ENCODE measurements around the gene CR1.
"Not testable (repeated sequence)": the region's sequence is repeated elsewhere in the genome, so short reads cannot be mapped to it uniquely, and the experiment has no call there.

The CR1 gene

GRCh38 chr1:207525239-207525638, 29.3 kb downstream of the CR1 start:
- not testable (repeated sequence) for H3K4me3 Mint-ChIP-seq; H3K27me3 Mint-ChIP-seq; H3K27ac Mint-ChIP-seq; H3K36me3 Mint-ChIP-seq; H3K9me3 Mint-ChIP-seq (ENCODE audit: low read depth); H3K4me1 Mint-ChIP-seq (ENCODE audit: low read depth)

- not testable (repeated sequence) for H3K27me3 Mint-ChIP-seq; H3K36me3 Mint-ChIP-seq; H3K4me3 Mint-ChIP-seq; H3K27ac Mint-ChIP-seq; H3K9me3 Mint-ChIP-seq (ENCODE audit: low read depth); H3K4me1 Mint-ChIP-seq (ENCODE audit: low read depth)
Observed at GRCh38 chr1:207528401-207528800, 32.4 kb downstream of the CR1 start.

GRCh38 chr1:207536263-207536662, 40.3 kb downstream of the CR1 start:
- H3K27me3 Mint-ChIP-seq; H3K27ac Mint-ChIP-seq; H3K4me3 Mint-ChIP-seq; H3K4me1 Mint-ChIP-seq (ENCODE audit: low read depth); H3K9me3 Mint-ChIP-seq (ENCODE audit: low read depth); H3K36me3 Mint-ChIP-seq: not testable (repeated sequence)

GRCh38 chr1:207546677-207547357, 50.9 kb downstream of the CR1 start:
- not testable (repeated sequence) for H3K4me1 Mint-ChIP-seq (ENCODE audit: low read depth); H3K4me3 Mint-ChIP-seq; H3K9me3 Mint-ChIP-seq (ENCODE audit: low read depth); H3K36me3 Mint-ChIP-seq; H3K27ac Mint-ChIP-seq; H3K27me3 Mint-ChIP-seq

- not testable (repeated sequence) for H3K9me3 Mint-ChIP-seq (ENCODE audit: low read depth); H3K4me3 Mint-ChIP-seq; H3K27ac Mint-ChIP-seq; H3K4me1 Mint-ChIP-seq (ENCODE audit: low read depth); H3K36me3 Mint-ChIP-seq; H3K27me3 Mint-ChIP-seq
Observed at GRCh38 chr1:207554823-207555222, 58.9 kb downstream of the CR1 start.

- Mint-ChIP-seq H3K9me3 (ENCODE audit: low read depth) (no peaks in the 10 kb centered on the region), H3K4me3 (no peak overlapping the region), H3K27ac (no peak overlapping the region), H3K4me1 (ENCODE audit: low read depth) (no peaks in the 10 kb centered on the region), H3K36me3 (no peaks in the 10 kb centered on the region), H3K27me3 (no peaks in the 10 kb centered on the region)
Observed at GRCh38 chr1:207565546-207566468, 69.8 kb downstream of the CR1 start.

- H3K27ac Mint-ChIP-seq; H3K27me3 Mint-ChIP-seq; H3K9me3 Mint-ChIP-seq (ENCODE audit: low read depth); H3K4me1 Mint-ChIP-seq (ENCODE audit: low read depth); H3K36me3 Mint-ChIP-seq; H3K4me3 Mint-ChIP-seq: not testable (repeated sequence)
Observed at GRCh38 chr1:207571926-207572325, 76.0 kb downstream of the CR1 start.

GRCh38 chr1:207573074-207573473, 77.1 kb downstream of the CR1 start:
- H3K4me3 Mint-ChIP-seq; H3K27me3 Mint-ChIP-seq; H3K9me3 Mint-ChIP-seq (ENCODE audit: low read depth); H3K27ac Mint-ChIP-seq; H3K36me3 Mint-ChIP-seq; H3K4me1 Mint-ChIP-seq (ENCODE audit: low read depth): not testable (repeated sequence)

- H3K9me3 Mint-ChIP-seq (ENCODE audit: low read depth); H3K4me3 Mint-ChIP-seq; H3K4me1 Mint-ChIP-seq (ENCODE audit: low read depth); H3K27ac Mint-ChIP-seq; H3K27me3 Mint-ChIP-seq; H3K36me3 Mint-ChIP-seq: not testable (repeated sequence)
Observed at GRCh38 chr1:207575381-207575780, 79.4 kb downstream of the CR1 start.

GRCh38 chr1:207578796-207579435, 83.0 kb downstream of the CR1 start:
- H3K4me1 Mint-ChIP-seq (ENCODE audit: low read depth) = no peaks in the 10 kb centered on the region
- no peaks in the 10 kb centered on the region for H3K9me3 Mint-ChIP-seq (ENCODE audit: low read depth)
- peaks cover 4% of the 10 kb centered on the region for H3K27me3 Mint-ChIP-seq
- no peak overlapping the region for H3K4me3 Mint-ChIP-seq
- H3K36me3 Mint-ChIP-seq = no peaks in the 10 kb centered on the region
- no peak overlapping the region for H3K27ac Mint-ChIP-seq

- no peaks in the 10 kb centered on the region for H3K9me3 Mint-ChIP-seq (ENCODE audit: low read depth)
- H3K27ac Mint-ChIP-seq = no peak overlapping the region
- no peaks in the 10 kb centered on the region for H3K36me3 Mint-ChIP-seq
- H3K4me3 Mint-ChIP-seq = no peak overlapping the region
- H3K4me1 Mint-ChIP-seq (ENCODE audit: low read depth) = no peaks in the 10 kb centered on the region
- H3K27me3 Mint-ChIP-seq = peaks cover 3% of the 10 kb centered on the region
Observed at GRCh38 chr1:207579436-207579799, 83.5 kb downstream of the CR1 start.

- Mint-ChIP-seq H3K4me1 (ENCODE audit: low read depth) (no peaks in the 10 kb centered on the region), H3K36me3 (no peaks in the 10 kb centered on the region), H3K4me3 (no peak overlapping the region), H3K9me3 (ENCODE audit: low read depth) (no peaks in the 10 kb centered on the region), H3K27me3 (peaks cover 4% of the 10 kb centered on the region), H3K27ac (no peak overlapping the region)
Observed at GRCh38 chr1:207581496-207582153, 85.7 kb downstream of the CR1 start.

- not testable (repeated sequence) for H3K27ac Mint-ChIP-seq; H3K4me1 Mint-ChIP-seq (ENCODE audit: low read depth); H3K4me3 Mint-ChIP-seq; H3K9me3 Mint-ChIP-seq (ENCODE audit: low read depth)
- peaks cover 12% of the 10 kb centered on the region for H3K27me3 Mint-ChIP-seq
- peaks cover 12% of the 10 kb centered on the region for H3K36me3 Mint-ChIP-seq
Observed at GRCh38 chr1:207589506-207589905, 93.5 kb downstream of the CR1 start.

GRCh38 chr1:207591205-207591604, 95.2 kb downstream of the CR1 start:
- Mint-ChIP-seq H3K27me3 (peaks cover 15% of the 10 kb centered on the region), H3K36me3 (peaks cover 15% of the 10 kb centered on the region)
- not testable (repeated sequence) for H3K27ac Mint-ChIP-seq; H3K9me3 Mint-ChIP-seq (ENCODE audit: low read depth); H3K4me1 Mint-ChIP-seq (ENCODE audit: low read depth); H3K4me3 Mint-ChIP-seq

GRCh38 chr1:207594095-207594494, 98.1 kb downstream of the CR1 start:
- not testable (repeated sequence) for H3K27me3 Mint-ChIP-seq; H3K27ac Mint-ChIP-seq; H3K9me3 Mint-ChIP-seq (ENCODE audit: low read depth); H3K36me3 Mint-ChIP-seq; H3K4me1 Mint-ChIP-seq (ENCODE audit: low read depth); H3K4me3 Mint-ChIP-seq
